Astrocyte of the cerebellum (primary cell): ENCODE measurements around the gene STIP1.

Experiments used
- DNase-seq: peaks from one replicate; pipeline ENCODE4 v3.0.0-alpha.2; 2011; ENCODE audit warnings: low read depth
- H3K4me3 ChIP-seq: 2 replicates; pipeline ENCODE4 v1.5.1; 2011; ENCODE audit warnings: mild to moderate bottlenecking, low read depth, low read length, moderate library complexity
- CTCF ChIP-seq: IDR thresholded peaks from 2 replicates; pipeline ENCODE4 v1.5.1; 2012; ENCODE audit warnings: low read length, low read depth, moderate library complexity, mild to moderate bottlenecking; ENCODE audit errors: missing control alignments
- in situ Hi-C: cut with HindIII; loops from 2 replicates; pipeline ENCODE4 v1.10.0; 2017; ENCODE audit warnings: low sequenced_read_pairs

STIP1 gene

DNA sequence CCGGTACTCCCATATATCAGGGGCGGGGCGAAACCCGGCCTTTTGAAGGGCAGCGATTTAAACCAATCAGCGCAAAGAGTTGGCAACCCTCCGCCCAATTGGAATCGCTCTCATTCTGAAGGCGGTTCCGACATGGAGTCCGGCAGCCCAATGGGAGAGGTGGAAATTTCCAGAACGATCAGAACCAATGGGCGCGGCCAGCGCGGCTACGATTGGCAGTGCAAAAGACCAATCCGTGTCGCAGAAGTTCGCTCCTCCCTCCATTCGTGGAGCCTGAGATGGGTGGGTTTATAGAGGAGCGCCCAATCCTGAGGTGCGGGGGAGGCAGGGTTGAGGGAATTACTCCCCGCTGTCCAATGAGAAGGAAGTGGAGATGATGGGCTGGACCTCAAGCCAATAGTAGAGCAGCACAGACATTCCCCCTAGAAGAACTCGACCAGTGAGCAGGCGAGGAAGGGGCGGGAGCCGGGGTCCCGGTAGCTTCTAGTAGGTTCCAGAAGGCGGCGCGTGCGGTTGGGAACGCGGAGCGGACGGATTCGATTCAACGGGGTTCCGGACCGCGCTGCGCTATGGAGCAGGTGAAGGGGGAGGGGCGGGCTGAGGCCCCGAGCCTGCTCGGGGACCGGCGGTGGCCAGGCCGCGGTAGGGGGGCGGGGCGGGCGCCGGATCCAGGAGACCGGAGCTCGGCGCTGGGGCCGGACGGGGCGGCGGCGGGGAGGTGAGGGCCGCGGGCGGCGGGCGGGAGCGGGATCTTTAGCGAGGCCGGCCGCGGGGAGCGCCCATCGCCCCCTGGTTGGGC is at the start of gene STIP1:
STIP1 (plus strand) TSS at position 479 of the 799 bp plus-strand sequence; CDS start at position 570, 91 bp downstream.
- peak; percentile 47 for TF ChIP-seq CTCF
- peak within 1 kb of the TSS; percentile 49 for H3K4me3 ChIP-seq
- in situ Hi-C loops, result no loop called here
- peak; percentile 100 for DNase-seq

GRCh38 chr11:64136765-64137441 is 49.1 kb upstream of the STIP1 start:
- in situ Hi-C loops, result no loop called here
- no peak for TF ChIP-seq CTCF
- DNase-seq, result no peak
- H3K4me3 ChIP-seq, result no peak overlapping the region

- H3K4me3 ChIP-seq, result no peak overlapping the region
- DNase-seq, result no peak
- no peak for TF ChIP-seq CTCF
- in situ Hi-C loops, result no loop called here
Observed at GRCh38 chr11:64138398-64138797, 47.6 kb upstream of the STIP1 start.

- in situ Hi-C loops, result no loop called here
- no peak for DNase-seq
- TF ChIP-seq CTCF, result no peak
- H3K4me3 ChIP-seq, result no peak overlapping the region
Observed at GRCh38 chr11:64139049-64139448, 46.9 kb upstream of the STIP1 start.

DNA sequence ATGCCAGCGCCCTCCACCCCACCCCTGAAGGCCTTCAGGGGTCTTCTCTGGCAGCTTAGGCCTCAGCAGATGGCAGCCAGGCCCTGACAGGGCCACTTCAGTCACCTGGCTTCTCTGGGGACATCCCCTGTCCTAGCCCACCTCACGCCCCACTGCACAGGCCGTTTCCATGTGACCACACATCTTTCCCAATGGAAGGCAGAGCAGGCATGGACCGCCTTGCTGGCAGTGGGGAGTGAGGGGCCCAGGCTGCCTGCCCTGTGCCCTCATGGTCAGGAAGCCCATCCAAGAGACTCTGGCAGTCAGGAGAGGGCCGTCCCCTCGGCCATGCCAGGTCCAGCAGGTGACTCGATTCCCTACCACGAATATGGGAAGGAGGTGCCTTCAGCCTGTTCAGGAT is 45.9 kb upstream of the STIP1 start:
- no peak overlapping the region for H3K4me3 ChIP-seq
- in situ Hi-C loops, result no loop called here
- no peak for TF ChIP-seq CTCF
- no peak for DNase-seq

DNA sequence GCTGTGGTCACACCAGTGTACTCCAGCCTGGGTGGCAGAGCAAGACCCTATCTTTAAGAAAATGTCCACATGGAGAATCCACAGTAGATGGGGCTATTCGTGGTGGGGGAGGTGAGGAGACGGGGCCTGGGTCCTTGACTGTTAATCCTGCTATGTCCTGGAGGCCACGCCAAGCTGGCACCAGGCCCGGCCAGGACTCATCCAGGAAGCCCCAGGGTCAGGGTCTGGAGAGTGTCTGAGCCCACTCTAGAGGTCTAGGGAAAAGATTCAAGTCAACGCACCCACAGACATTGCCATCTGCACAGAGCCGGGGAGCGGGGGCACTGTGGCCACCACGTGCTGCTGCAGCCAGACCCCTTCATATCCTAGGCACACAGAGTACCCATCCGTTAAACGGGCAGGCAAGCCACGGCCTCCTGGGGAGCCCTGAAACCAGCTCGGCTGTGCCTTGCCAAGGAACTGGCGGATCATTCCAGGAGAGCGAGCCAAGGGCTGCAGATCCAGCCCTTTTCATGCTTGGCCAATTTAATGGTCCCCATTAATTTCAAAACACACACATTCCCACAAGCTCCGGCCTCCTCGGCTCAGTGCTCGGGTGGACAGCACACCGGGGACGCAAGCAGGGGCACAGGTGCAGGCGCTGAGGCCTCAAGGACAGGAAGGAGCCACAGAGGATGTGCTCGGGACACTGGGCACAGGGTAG is 44.7 kb upstream of the STIP1 start:
- TF ChIP-seq CTCF, result no peak
- no peak for DNase-seq
- H3K4me3 ChIP-seq, result no peak overlapping the region
- in situ Hi-C loops, result no loop called here
